Liver (tissue), 3 donors: ENCODE measurements around the gene KIF1A.

Experiments
- EGR1 ChIP-seq, 2 donors: IDR thresholded peaks; 2 replicates each; pipeline ENCODE4 v1.6.1; 2016 to 2018; ENCODE audit warnings: antibody characterized with exemption in 2 of 2, low read depth in 2 of 2
- GABPA ChIP-seq, 2 donors: IDR thresholded peaks in 1 of 2; conservative IDR thresholded peaks in 1 of 2; 2 replicates each; pipeline ENCODE4 v1.6.1; 2016; ENCODE audit warnings: antibody characterized with exemption in 2 of 2, mild to moderate bottlenecking in 1 of 2, moderate library complexity in 1 of 2
- JUND ChIP-seq, 2 donors: IDR thresholded peaks; 2 replicates each; pipeline ENCODE4 v1.6.1; 2016; ENCODE audit warnings: antibody characterized with exemption in 2 of 2
- RAD21 ChIP-seq, 2 donors: IDR thresholded peaks; 2 replicates each; pipeline ENCODE4 v1.6.1; 2016; ENCODE audit warnings: antibody characterized with exemption in 2 of 2, mild to moderate bottlenecking in 2 of 2
- RXRA ChIP-seq, 2 donors: IDR thresholded peaks; 2 replicates each; pipeline ENCODE4 v1.6.1; 2017 to 2018; ENCODE audit warnings: antibody characterized with exemption in 2 of 2, mild to moderate bottlenecking in 1 of 2
- YY1 ChIP-seq: IDR thresholded peaks from 2 replicates; pipeline ENCODE4 v1.6.1; 2016; ENCODE audit warnings: antibody characterized with exemption, mild to moderate bottlenecking
- TF ChIP-seq, protein P1 (sequence below): fragments of 150-350 bp; IDR thresholded peaks from 2 replicates; pipeline ENCODE4 v1.5.1; 2017; ENCODE audit warnings: improper control_type of control experiment, low read depth, low read length; ENCODE audit not compliant: missing input control
- donor health status: healthy.
- donor health status: healthy.

- TF ChIP-seq, protein P1, sequence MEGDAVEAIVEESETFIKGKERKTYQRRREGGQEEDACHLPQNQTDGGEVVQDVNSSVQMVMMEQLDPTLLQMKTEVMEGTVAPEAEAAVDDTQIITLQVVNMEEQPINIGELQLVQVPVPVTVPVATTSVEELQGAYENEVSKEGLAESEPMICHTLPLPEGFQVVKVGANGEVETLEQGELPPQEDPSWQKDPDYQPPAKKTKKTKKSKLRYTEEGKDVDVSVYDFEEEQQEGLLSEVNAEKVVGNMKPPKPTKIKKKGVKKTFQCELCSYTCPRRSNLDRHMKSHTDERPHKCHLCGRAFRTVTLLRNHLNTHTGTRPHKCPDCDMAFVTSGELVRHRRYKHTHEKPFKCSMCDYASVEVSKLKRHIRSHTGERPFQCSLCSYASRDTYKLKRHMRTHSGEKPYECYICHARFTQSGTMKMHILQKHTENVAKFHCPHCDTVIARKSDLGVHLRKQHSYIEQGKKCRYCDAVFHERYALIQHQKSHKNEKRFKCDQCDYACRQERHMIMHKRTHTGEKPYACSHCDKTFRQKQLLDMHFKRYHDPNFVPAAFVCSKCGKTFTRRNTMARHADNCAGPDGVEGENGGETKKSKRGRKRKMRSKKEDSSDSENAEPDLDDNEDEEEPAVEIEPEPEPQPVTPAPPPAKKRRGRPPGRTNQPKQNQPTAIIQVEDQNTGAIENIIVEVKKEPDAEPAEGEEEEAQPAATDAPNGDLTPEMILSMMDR = no peak
- TF ChIP-seq GABPA (IDR thresholded peaks at IDR 0.05 in 1 of 2, conservative IDR thresholded peaks at IDR 0.05 in 1 of 2) (no peak), YY1 (no peak), RXRA (IDR thresholded peaks at IDR 0.05) (no peak), EGR1 (IDR thresholded peaks at IDR 0.05; ENCODE audit: low read depth in 2 of 2) (no peak), JUND (IDR thresholded peaks at IDR 0.05) (no peak), RAD21 (IDR thresholded peaks at IDR 0.05) (no peak)
Measured at GRCh38 chr2:240850756-240851077, 30.7 kb upstream of the KIF1A start.
